GM21723 (cell line): Measurements from ENCODE around the gene WDR36.
"Not testable (repeated sequence)": the region's sequence is repeated elsewhere in the genome, so short reads cannot be mapped to it uniquely, and the experiment has no call there.

Source experiments
- ATAC-seq: cut with Tn5 transposase; IDR thresholded peaks from one replicate; pipeline ENCODE4 v1.9.1; 2021; ENCODE audit warnings: mild to moderate bottlenecking, moderate library complexity; ENCODE audit not compliant: unreplicated experiment

Gene WDR36

DNA sequence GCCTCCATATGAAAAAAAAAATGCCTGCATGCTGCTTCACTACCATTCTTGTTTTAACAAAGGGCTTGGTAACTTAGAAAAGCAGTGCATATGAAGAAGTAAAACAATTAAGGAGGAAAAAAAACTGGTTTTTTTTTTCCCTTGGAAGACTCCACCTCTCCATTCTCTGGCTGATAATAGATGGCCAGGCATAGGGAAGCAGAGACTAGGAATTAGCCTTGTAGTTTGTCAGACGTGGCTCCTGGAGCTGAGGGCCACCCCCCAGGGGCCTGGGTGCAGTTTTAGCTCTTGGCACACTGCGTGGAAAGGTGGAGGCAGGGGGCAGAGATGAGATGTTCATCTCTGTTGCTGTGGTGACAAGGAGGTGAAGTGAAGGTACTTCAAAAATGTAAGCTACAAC lies 42.7 kb downstream of the WDR36 start:
- no peak for ATAC-seq

DNA sequence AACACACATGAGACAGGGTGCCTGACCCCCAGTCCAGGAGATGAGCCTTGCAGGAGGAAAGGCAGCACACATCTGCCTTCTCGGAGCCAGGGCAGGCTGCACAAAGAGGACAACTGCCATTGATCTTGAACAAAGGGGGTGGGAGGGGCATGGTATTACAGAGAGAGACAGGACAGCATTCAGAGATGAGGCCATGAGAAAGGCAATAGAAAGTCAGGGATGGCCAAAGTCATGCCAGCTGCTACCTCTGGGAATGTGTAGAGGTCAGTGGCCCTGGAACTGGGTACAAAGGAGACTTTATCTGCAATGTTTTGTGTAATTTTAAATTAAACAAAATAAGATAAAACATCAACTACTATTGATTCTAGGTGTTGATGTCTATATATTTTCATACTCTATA lies 43.2 kb downstream of the WDR36 start:
- ATAC-seq, result no peak

DNA sequence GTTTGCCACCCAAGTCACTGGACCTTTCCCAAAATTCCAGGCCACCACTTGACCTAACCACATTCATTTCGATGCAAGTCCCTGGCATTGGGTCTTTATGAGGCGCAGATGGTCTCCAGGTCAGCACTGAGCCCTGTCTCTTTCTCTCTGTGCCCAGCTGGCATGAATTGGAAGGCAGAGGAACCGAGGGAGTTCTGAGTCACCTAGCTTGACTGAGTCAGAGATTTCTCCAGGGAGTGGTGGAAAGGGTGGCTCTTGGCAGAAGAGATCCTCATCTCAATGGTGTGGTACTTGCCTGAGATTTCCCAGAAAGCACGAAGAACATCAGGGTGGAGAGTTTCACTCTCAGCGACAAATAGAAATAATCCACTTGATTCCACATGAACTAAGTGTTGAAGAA lies 43.8 kb downstream of the WDR36 start:
- ATAC-seq, result no peak

DNA sequence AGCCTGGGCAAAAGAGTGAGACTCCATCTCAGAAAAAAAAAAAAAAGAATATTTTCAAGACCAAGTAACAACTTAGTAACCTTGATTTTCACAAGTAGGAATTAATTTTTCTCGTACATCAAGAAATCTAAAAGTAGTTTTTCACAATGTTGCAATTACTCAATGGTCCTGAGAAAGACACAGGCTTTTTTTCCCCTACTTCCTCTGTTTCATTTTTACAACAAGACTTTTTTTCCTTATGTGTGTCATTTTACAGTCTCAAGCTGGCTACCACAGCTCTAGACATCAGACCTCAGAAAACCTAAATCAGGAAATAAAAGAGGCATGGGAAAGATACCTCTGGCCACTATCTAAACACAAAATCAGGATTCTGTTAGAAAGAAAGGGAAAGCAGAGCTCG lies 45.9 kb downstream of the WDR36 start:
- ATAC-seq, result no peak

DNA sequence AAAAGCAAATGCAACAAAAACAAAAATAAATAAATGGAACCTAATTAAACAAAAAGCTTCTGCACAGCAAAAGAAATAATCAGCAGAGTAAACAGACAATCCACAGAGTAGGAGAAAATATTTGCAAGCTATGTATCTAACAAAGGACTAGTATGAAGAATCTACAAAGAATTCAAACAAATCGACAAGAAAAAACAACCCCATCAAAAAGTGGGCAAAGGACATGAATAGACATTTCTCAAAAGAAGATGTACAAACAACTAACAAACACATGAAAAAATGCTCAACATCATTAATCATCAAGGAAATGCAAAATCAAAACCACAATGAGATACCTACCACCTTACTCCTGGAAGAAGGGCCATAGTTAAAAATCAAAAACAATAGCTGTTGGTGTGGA lies 49.3 kb downstream of the WDR36 start:
- not testable (repeated sequence) for ATAC-seq

DNA sequence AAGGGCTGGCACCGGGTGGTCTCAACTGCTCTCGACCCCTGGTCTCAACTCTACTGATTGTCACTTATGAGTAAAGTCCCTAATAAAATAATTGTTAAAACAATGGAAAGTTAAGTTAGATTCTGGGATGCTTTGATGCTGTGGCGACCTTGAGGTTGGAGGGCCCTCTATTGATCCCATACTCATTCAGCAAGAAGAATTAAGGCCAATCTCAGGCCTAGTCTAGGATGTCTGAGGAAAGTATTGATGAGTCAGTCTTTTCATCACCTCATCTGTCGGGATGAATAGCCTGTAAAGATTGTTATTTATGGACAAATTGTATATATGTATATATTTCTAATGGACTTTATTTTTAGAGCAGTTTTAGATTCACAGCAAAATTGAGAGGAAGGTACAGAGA lies 50.8 kb downstream of the WDR36 start:
- no peak for ATAC-seq

DNA sequence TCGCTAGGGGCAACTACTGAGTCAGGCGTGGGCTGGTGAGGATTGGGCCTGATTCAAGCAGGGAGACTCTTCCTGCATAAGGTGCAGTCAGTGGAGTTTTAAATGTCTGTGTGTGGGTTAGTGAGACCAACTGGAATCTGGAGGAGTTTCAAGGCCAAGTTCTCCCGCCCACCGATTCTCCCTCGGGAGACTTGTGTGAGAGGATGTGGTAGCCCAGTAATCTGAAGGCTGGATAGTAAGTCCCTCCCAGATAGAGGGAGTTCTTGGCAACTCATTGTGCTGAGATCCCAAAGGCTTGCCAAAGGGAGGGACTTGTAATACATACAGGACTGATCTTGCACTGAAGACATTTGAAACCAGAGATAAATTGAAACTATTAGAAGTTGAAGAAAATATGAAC lies 51.8 kb downstream of the WDR36 start:
- peak; percentile 44 for ATAC-seq

DNA sequence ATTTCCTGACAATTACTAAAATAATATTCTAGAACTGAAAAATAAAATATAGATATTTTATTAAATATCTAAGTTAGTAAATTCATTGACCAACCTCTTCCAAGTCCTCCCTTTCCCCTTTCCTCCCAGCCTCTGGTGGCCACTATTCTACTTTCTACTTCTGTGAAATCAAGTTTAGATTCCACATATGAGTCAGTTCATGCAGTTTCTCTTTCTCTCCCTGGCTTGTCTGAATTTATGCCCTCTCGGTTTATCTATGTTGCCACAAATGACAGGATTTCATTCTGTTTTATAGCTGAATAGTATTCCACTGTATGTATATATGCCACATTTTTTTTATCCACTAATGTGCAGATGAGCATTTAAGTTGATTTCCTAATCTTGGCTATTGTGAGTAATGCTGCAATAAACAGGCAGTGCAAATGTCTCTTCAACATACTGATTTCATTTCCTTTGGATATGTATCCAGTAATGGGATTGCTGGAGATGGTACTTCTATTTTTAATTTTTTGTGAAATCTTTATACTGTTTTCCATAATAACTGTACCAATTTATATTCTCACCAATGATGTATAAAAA lies 52.3 kb downstream of the WDR36 start:
- peak; percentile 97 for ATAC-seq

DNA sequence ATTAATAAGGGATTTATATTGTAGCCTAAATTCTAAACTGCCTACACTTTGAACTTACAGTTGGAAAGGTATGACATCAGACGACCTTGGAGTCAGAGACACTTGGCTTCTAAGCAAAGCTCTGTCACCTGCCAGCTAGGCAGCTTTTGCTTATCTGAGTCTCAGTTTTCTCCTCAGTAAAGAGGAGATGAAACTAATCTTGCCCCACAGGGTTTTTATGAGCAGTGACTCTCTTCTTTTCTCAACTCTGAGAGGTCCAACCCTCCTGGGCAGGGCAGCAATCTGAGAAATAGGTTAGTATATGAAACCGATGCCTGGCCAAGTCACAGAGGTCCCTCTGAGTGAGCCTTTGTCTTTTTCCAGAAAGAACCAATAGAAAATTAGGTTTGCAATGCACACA lies 53.9 kb downstream of the WDR36 start:
- ATAC-seq, result no peak

DNA sequence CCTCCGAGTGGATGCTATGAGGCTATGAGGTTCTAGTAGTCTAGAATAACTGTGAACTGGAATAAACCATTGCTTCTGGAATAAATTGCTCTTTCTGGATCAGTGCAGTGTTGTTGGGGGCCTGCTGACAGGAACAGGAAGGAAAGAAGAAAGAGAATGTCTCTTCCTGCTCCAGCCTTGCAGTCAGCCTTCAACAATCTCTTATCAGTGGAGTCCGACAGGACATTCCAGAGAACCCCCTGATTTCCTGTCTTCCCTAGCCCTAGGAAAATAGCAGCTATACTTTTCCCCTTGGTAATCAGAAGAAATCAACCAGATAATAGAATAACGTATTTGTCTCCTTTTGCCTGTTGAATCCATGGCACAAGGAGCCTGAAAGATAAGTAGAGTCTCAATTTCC lies 55.4 kb downstream of the WDR36 start:
- no peak for ATAC-seq

DNA sequence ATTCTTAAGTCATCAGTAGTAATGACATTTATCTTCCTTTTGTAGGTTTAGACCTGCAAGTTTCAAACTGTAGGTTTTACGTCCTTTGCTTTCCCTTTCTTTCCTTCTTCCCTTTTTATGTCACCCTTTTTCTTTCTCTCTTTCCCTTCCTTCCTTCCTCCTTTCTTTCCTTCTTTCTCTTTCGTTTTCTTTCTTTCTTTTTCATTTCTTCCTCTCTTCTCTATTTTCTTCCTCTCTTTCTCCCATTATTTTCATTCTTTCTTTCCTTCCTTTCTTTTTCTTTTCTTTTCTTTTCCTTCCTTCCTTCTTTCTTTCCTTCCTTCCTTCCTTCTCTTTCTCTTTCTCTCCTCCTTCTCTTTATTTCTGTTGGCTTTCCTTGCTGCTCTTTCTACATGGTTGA lies 59.9 kb downstream of the WDR36 start:
- no peak for ATAC-seq

DNA sequence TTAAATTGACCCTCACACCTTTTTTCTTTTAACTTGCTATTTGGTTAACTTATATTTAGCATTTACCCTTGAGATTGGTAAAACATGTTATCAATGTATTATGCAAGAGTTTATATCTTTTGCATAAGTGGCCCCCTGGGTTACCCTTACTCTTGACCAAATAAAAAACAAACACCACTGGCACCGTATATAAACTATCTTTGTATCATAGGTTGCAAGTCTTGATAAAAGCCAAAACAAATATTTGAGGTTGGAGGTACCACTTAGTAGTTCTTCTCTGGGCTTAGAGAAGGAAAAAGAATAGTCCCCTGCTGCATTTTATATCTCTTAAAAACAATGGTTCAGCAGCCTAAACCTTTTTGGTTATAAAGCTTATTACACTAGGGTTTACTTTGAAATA lies 61.3 kb downstream of the WDR36 start:
- no peak for ATAC-seq

DNA sequence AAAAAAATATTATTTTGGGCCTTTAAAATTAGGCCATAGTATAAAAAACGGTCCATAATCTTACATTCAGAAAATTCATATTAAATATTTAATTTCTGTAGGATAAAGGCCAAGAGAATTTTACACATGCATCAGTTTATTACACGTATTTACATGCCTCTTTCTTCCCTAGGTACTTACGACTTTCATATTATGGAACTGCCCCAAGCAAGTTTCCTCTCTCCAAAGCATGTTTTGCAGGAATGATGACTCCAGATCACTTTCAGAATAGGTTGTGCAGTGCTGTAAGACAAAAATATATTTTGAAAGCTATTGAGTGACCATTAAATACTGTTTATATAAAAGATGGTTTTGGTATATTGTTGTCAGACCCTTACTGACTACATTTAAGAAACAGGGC lies 61.8 kb downstream of the WDR36 start:
- ATAC-seq, result no peak

DNA sequence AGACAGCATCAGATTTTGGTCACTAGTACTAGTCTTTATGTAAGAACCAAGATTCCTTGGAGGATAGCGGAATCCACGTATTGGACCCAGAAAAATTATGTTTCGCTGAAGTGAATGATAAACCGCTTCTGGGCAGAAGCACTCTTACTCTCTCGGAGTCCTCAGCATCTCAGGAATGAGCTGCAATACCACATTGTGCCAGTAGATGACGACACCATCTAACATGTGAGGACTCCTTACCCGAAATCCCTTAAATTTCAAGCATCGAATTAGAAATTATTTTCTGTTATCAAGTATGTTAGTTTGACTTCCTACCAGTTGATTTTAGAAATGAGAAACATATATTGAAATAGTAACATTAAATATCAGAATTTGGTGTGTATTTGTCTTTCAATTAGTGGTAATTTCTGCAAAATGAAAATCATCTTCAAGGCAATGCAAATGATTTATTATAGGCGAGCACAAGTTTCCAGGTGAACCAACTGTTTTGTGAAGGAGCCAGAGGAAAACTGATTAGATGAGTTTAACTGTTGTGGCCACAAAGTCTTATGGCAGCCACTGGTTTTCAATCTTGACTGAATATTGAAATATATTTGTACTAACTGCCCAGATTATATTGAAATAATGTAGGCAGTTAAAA lies 66.1 kb downstream of the WDR36 start:
- ATAC-seq, result peak; percentile 90

DNA sequence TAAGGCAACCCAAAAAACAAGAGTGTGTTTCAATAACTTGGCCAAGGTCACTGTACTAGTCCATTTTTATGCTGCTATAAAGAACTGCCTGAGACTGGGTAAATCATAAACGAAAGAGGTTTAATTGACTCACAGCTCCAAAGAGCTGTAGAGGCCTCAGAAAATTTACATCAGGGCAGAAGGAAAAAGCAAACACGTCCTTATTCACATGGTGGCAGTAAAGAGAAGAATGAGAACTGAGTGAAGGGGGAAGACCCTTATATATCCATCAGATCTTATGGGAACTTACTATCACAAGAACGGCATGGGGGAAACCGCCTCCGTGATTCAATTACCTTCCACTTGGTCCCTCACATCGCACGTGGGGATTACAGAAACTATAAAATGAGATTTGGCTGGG lies 67.7 kb downstream of the WDR36 start:
- no peak for ATAC-seq

DNA sequence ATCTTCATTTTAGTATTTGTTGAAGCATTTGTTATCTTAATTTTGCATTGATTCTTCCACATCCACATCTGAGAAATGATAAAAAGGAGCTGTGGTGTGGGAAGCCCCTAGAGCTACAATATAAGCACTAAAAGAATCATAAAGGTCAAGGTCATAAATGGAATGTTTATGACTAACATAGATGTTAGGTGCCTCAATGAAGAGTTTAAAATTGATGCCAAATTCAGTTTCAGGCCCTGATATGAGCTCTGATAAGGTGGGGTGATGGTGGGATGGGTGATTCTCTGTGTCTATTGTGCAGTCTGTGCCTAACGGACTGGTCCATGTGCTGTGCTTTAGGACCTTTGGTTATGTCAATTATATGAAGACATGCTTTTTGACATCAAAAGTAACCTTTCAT lies 70.9 kb downstream of the WDR36 start:
- ATAC-seq, result no peak

DNA sequence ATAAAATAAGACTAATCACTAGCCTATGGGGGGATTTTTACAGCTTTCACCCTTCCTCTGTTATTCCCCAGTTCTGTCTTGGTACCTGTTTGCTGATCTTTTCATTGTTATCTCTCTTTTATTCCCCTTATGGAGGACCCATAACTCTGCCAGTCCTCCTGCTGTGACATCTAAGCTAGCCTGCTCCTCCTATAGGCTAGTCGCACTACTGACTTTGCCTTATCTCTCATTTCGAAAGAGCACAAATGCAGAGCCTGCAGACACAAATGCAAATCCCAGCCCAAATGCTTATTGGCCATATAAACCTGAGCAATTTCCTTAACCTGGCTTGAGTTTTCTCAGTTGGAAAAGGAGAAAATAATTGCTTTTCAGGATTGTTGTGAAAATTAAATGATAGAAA lies 72.9 kb downstream of the WDR36 start:
- no peak for ATAC-seq

DNA sequence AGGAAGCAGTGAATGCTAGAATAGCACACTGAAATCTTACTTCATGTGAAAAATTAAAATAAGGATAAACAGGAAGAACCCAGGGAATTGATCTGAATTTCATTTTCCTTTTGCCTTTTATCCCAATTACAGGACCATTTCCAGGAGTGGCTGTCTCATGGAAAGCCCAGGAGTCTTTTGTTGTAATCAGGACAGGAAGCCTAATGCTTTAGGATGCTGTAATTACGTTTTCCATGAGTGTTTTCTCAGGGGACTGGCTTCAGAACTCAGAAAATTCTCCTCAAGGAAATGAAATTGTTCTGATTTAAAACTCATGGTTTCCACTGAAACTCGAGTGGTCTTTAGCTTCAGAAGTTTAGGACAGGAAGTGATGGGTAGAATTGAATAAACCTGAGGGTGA lies 75.4 kb downstream of the WDR36 start:
- no peak for ATAC-seq

DNA sequence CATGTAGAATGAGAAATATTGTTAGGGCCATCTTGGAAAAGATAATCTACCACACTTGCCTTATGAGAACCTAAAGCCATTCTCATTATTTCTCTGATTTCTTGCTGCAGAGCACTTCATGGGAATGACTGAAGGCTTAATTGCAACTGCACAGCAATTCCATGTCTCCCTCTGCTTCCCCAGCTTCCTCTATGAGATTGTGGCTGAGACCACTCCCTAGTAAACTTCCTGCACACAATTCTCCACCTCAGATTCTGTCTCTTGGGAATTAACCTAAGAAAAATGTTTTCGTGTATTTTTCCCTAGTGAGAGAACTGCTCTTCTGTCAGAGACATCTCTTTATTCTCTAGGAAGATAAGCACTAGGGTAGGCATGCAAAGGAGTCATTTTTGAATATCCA lies 76.5 kb downstream of the WDR36 start:
- ATAC-seq, result no peak

DNA sequence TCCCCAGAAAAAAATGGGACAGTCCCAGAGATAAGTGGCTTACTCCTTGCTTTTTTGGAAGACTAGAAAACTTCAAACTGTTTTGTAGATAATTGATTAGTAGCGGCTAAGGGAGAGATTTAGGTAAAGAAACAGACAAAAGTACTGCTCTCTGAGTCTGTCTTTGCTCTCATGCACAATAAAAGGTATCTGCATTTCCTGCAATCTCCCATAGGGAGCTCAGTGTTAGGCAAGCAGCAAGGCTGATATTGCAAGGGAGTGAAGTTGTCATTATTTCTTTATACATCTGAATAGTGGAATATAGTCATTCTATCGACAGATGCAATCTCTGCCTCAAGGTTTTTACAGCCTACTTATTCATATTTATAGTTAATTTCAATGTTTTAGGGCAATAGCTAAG lies 77.1 kb downstream of the WDR36 start:
- no peak for ATAC-seq

DNA sequence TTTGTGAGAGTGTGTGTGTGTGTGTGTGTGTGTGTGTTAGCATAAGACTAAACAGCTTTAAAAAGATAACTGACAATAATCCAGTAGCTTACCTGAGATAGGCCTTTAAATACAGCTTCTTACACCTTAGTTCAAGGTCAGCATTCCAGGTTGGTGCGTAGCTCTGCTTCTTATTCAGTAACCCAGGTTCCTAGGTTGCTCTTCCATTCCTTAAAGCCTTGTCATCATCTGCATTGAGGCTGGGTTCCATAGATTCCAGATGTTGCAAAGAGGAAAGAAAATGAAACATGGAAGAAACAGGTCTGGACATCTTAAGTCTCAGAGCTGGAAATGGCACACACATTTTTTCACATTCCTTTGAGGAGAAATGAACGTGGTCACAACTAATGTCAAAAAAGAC lies 78.1 kb downstream of the WDR36 start:
- no peak for ATAC-seq

DNA sequence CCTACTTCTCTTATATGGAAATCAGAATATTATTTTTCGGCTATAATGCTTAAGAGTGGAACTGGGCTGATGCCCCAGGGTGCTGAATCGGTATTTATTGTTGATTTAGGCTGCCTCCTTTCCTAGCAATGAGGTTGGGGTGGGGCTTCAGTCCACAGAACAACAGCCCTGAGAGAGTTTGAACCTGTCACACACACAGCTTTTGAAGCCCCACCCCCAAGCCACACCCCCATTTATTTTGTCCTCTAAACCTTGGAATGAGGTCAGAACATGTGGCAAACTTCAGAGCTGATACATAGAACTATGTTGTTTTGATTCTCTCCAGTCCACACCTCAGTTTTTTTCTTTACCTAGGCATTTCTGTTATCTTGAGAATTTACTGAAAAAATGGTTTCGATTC lies 80.4 kb downstream of the WDR36 start:
- ATAC-seq, result no peak

DNA sequence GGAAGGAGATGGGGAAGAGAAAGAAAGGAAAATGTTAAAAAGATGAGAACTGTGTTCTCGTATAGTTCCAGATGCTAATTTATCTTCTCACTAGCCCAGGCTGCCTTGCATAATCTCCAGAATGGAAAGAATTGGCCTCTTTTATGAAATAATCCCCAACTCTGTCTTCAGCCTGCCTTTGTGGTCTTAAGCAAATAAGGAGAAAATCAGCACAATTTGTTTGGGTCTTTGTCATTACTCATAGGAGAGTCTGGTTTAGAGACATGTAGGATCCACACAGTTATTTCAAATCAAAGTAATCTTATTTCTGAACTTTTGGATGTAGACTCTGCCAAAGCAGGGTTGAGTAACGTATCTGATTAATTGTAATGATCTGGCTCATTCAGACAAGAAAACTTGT lies 81.3 kb downstream of the WDR36 start:
- ATAC-seq, result no peak
